Glomerular visceral epithelial cell (primary cell): ENCODE measurements around the gene AXIN2.
"Not testable (repeated sequence)": the region's sequence is repeated elsewhere in the genome, so short reads cannot be mapped to it uniquely, and the experiment has no call there.

Experiments
- DNase-seq: peaks from one replicate; pipeline ENCODE4 v3.0.0-alpha.2; 2016; ENCODE audit errors: extremely low spot score

The AXIN2 gene

GRCh38 chr17:65538675-65539529 is 22.5 kb downstream of the AXIN2 start:
- no peak for DNase-seq

GRCh38 chr17:65537845-65538674 is 23.4 kb downstream of the AXIN2 start:
- DNase-seq: no peak

GRCh38 chr17:65537343-65537844 is 24.1 kb downstream of the AXIN2 start:
- no peak for DNase-seq

- no peak for DNase-seq
Observed at GRCh38 chr17:65536573-65537342, 24.7 kb downstream of the AXIN2 start.

- DNase-seq: no peak
Observed at GRCh38 chr17:65535777-65536572, 25.5 kb downstream of the AXIN2 start.

GRCh38 chr17:65533852-65534457 is 27.5 kb downstream of the AXIN2 start:
- DNase-seq: no peak

- DNase-seq: no peak
Observed at GRCh38 chr17:65533056-65533745, 28.2 kb downstream of the AXIN2 start.

- no peak for DNase-seq
Observed at GRCh38 chr17:65532101-65532890, 29.2 kb downstream of the AXIN2 start.

- no peak for DNase-seq
Observed at GRCh38 chr17:65531256-65532100, 30.0 kb downstream of the AXIN2 start.

- no peak for DNase-seq
Observed at GRCh38 chr17:65530523-65531255, 30.8 kb downstream of the AXIN2 start.

GRCh38 chr17:65529761-65530522 is 31.5 kb downstream of the AXIN2 start:
- no peak for DNase-seq

GRCh38 chr17:65529040-65529633 is 32.3 kb downstream of the AXIN2 start:
- DNase-seq: no peak

- DNase-seq: no peak
Observed at GRCh38 chr17:65527857-65528591, 33.4 kb downstream of the AXIN2 start.

GRCh38 chr17:65527381-65527780 is 34.1 kb downstream of the AXIN2 start:
- DNase-seq: no peak

GRCh38 chr17:65526854-65527253 is 34.6 kb downstream of the AXIN2 start:
- not testable (repeated sequence) for DNase-seq
